Mesenteric fat pad (tissue), 1 donor: ENCODE measurements around the gene CGRRF1. TPM values are rescaled to one million over a fixed set of nuclear protein-coding genes. Genes with fewer than 3 reads are reported as not detected.

Experiments used
- DNase-seq: peaks from one replicate; pipeline ENCODE4 v3.0.0-alpha.2; 2020; ENCODE audit warnings: low spot score
- total RNA-seq: library from RNA; stranded (reverse); fragmentation: NEBNext Ultra II Directional; extraction: Animal tissue kit (Norgen Biotek cat#: 25700); gene quantifications from one replicate; pipeline ENCODE4 v1.2.1, GENCODE V29; 2021
- donor health status: DM: yes; HTN: yes; CAD: no.

Gene CGRRF1
- total RNA-seq, 1 donor from 2014 or later, result 23.3 TPM

GRCh38 chr14:54572316-54572715, 62.6 kb downstream of the CGRRF1 start:
- no peak for DNase-seq

- DNase-seq, result no peak
These were observed 64.8 kb downstream of the CGRRF1 start for GRCh38 chr14:54574528-54574927.

GRCh38 chr14:54577494-54577893, 67.8 kb downstream of the CGRRF1 start:
- no peak for DNase-seq

DNA sequence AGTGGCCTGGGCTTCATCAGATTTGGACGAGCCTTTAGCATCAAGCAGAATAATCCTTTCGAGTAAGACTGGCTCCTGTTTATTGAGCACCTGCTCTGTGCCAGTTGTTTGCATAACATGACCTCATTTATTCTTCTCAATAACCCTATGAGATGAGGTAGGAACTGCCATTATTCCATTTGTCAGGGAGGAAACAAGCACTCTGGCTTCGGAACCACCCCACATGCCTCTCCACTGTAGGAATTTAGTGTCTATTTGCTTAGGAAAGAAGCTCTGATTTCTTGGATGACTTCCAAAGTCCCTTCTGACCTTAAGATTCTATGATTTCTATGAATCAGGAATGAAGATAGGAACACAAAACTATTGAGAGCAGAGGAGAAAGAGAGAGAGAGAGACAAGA, 68.3 kb downstream of the CGRRF1 start:
- DNase-seq, result no peak

DNA sequence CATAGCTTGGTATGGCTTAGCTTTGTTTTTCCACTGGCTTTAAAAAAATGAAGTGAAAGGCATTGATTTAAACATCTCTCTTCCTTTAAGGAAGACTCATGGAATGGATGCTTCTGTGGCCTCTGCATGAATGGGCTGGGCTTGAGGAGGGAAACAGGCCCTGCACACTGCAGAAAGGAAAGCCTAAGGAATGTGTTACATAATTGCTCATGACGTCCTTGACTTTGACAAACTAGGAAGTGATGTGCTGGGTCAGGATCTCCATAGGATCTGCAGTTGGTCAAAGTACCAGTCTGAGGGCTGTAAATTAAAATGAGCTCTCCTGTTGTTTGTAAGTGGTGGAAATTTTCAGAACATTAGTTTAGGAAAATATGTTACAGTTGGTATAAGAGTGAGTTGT, 69.9 kb downstream of the CGRRF1 start:
- DNase-seq, result no peak

DNA sequence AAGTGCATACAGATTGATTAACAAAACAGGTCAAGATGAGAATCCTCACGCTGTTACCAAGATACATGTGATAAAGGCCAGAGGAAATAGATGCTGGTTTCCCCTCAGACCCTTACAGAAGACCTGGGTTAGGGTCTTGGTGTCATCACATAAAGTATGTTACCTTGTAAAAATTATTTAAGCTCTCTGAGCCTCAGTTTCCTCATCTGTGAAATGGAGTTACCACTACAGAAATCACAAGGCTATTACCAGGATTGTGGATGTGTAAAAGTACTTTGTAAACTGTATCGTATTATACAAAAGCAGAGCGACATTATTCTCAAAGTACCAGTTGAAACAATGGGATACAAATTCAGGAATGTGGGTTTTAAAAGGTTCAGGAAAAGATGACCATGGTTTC, 71.2 kb downstream of the CGRRF1 start:
- no peak for DNase-seq

GRCh38 chr14:54582334-54582733, 72.6 kb downstream of the CGRRF1 start:
- DNase-seq, result no peak

DNA sequence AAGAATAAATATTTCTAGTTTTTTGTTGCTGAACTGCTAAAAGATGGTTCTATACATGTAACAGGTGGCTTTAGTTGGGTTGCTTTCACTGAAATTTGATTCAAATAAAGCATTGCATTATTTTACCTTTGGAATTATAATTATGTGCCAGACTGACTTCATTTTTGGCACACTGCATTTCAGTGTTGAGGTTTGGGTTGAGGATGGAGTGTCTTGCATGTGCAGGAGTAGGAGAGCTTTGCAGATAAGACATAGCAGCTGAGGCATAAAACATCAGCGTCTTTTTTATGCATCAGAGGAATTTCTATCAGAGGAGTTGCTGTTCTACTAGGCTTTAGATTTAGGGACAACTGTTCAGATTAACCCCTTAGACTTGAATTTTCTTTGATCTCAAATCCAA, 74.4 kb downstream of the CGRRF1 start:
- DNase-seq, result no peak

DNA sequence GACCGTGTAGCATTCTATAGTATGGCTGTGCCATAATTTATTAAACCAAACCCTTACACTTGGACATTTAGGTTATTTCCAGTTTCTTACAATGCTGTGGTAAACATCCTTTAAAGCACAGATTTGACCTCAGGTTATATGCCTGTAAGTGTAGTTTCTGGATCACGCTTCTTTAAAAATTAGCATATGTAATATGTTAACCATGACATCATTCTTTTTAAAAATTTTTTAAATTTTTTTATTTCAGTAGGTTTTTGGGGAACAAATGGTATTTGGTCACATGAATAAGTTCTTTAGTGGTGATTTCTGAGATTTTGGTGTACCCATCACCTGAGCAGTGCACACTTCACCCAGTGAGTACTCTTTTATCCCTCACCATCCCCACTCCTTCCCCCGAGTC, 75.5 kb downstream of the CGRRF1 start:
- DNase-seq, result no peak

Other genes starting within 250 kb of the CGRRF1 start
- gene CDKN3, start 112.9 kb upstream of the CGRRF1 start, total RNA-seq, result 1.7 TPM
- gene CNIH1, start 68.5 kb upstream of the CGRRF1 start, total RNA-seq, result 101 TPM
- gene GMFB, start 20.9 kb upstream of the CGRRF1 start, total RNA-seq, result 86.0 TPM
- gene SAMD4A, start 57.2 kb downstream of the CGRRF1 start, total RNA-seq, result 110 TPM